Measurements from ENCODE around the gene PARD3.

The PARD3 gene

DNA sequence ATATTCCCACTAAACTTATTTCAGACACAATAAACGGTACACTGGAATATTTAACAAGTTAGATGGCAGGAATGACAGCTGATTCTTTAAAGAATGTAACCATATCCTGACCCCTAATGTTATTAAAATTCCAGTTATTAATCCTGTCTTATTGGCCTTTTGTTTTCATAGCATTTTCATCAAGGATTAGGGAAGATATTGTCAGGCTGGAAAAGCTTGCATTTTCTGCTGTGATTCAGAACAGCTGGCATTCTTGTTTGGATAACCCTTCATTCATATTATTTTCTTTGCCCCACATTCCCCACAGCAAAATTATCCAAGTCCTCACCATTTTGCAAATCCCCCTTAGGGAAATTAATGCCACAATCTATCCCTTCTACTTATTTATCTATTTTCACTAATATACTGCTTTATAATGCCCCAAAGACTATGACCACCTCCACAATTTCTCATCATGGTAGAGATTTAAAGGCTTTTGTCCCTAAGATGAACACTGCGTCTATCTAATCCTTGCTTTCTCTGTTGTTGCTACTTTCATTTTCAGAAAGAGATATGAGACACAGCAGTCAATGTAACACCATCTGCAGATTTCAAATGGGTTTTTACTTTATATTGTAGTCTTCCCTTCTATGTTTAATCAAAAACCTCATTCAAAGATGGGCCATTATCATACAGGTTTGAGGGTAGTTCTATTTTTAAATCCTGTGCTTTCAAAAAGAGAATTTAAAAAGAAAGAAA, 475.1 kb downstream of the PARD3 start:
- DNase-seq: no peak

DNA sequence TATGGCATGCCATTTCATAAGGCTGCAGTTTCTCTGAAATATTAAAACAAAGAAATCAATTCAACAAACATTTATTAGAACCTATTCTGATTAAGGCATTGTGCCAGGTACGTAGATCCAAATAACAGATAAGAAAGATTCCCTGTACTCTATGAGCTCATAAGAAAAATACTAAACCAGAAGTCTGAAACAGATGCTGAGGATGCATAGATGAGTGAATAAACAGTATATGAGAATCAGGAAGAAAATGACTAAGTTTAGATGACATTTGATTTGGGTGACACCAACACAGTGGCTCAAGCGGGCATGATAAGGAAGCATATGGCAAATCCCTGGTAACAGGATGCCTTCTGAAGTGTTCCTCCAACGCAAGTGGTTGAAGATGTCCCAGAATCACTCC, 477.2 kb downstream of the PARD3 start:
- DNase-seq: no peak

DNA sequence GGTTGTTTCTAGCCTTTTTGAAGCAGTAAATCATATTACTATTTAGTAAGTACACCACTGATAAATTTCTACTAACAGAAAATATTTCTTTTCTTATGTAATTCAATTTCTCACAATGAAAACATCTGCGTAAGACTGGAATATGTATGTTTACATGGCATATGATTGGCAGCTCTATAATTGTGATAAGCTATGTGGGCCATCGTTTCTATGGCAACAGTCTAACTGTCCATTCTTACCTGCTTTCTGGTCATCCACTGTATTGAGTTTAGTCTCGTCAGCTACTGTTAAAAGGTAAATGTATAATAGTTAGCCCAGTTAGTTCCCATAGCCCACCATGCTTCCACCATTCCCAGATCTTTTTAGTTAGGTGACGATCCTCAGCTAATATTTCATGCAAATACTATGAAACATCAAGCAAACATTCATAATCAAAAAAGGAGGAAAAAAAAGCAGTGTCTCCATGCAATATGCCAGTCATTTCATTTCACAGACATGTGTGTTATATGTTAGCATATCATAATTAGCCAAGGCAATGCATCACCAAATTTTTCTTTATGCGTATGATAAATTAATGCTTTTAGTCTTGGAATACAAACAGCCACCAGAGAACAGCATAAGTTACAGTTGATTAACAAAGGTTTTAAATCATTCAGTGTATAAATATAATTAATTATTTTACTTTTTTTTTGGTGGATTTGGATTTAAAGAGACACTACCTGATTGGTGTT, 479.0 kb downstream of the PARD3 start:
- DNase-seq: no peak

DNA sequence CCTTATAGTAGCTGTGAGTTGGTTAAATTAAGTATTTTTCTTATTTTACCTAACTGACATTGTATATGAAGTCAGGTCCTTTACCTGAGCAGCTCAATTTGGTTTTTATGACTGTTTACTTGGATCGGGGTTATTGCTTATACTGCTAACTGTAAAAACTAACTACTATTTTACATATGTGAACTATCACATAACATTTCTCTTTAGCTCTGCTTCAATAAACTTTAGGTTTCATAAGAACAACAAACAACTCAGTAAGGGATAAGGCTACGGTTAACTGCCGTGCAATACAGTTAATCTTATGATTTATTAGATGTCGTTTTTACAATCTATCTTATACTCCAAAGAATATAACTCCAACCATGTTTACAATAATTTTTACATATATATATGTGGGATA, 480.2 kb downstream of the PARD3 start:
- no peak for DNase-seq

DNA sequence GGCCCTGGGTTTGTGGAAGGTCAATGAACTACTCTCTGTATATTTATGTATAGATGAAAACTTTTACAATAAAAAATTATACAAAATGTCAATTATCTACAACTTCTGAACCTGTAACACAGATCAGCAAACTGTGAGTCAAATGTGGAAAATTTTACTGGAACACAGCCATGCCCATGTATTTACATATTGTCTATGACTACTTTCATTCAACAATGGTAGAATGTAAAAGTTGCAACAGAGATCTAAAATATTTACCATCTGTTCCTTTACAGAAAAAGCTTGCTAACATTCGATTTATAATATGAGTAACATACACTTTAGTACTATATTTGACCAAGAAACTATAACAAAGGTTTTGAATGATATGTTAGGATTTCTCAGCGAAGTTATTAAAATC, 481.6 kb downstream of the PARD3 start:
- DNase-seq: no peak

DNA sequence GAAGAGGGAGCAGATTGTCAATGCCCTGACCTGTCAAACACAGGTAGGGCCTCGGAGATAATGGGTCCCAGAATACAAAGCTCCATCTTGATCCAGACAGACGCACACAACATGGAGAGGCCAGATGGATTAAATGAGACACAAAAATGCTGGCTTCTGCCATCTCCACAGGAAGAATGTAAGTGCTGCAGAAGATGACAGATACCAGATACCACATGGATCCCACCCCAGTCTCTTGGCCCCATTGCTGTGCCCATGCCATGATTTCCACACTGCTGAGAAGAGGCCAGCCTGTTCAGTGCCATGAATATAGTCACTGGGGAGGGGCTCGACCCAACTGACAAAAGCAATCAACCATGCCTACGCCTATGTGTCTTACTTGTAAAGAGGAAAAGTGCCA, 487.9 kb downstream of the PARD3 start:
- DNase-seq: no peak

DNA sequence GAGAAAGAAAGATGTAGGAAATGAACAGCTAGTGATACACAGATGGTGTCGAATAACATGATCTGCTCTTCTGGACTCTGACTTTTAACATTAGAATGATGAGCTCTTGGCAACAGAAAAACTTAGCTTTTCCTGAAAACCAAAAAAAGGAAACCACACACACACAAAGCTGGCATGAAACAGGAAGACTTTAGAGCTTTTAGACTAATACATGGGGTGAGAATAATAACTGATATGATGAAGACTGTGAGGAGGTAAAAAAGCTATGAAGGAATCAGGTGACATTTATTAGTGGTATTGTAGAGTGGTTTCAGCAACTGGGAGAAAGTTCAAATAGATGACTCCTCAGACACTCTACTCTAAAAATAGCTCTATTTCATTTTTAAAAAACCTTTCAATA, 491.9 kb downstream of the PARD3 start:
- no peak for DNase-seq

DNA sequence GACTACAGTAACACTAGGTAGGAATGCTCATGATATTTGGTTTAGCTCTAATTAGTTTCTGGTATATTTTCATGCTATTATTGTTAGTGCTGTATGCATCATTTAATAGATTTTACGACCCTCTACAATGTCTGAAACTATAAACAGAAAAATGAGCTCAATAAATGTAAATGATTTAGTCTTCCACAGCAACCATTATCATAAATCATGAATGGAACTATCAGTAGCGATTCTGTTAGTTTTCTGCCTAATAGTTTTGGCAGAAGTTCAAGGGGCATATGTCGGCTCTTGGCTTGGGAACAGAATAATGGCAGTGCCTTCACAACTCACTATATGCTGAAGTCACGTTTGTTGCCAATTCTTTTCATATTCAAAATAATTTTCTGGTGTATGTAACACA, 494.8 kb downstream of the PARD3 start:
- DNase-seq: no peak

DNA sequence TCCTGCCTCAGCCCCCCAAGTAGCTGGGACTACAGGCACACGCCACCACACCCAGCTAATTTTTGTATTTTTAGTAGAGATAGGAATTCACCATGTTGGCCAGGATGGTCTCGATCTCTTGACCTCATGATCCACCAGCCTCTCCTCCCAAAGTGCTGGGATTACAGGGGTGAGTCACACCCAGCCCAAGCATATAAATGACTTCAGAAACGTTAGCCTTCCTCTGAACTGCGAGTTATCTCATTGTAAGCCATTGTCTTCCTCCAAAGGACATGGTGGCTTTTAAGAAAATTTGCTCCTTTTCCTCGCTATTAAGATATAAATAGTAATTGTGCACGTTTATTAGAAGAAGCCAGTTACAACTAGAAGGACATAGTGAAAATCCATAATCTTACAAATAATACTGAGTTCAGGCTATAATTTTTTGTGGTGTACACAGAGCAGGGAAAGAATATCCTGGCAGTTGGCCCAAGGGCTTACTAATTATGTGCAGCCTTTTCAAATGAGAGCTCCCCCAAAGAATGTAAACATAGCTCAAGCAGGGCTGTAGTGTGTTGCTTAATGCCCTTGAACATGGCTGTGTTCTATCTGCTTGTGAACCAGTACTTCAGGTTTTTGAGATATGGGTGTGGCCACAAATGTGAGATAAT, 495.8 kb downstream of the PARD3 start:
- DNase-seq: no peak

DNA sequence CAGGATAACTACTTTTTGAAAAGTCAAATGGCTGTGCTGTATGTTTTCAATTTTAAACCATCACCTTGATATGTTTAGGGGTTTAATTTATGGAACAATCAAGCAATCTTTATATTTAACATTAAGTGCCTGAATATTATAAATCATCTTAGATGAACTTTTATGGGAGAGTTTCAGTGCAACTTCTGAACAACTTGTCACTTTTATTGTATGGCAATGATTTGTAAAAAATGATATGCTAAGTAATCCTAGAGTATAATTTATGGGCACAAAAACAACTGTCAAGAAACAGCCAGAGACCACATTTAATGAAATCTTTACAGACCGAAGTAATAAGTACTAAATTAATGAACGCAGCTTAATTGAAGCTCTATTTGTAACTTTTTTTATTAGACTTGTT, 498.9 kb downstream of the PARD3 start:
- no peak for DNase-seq

DNA sequence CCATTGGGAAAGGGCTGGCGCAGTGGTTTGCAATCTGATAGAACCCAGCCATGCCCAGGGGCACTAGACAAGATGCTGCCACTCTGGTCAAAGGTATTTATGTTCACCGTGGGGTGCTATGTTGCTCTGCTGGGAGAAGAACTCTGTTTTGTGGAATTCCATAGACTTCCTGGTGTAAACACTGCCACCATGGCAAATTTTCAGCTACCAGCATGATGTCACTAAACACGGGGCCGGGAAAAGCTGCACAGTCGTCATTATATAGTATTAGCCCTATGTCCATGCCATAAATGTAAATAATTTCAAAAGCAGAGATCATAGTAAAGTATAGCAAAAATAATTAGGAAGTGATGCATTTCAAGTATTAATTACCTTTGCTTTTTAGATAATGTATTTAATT, 500.6 kb downstream of the PARD3 start:
- no peak for DNase-seq

DNA sequence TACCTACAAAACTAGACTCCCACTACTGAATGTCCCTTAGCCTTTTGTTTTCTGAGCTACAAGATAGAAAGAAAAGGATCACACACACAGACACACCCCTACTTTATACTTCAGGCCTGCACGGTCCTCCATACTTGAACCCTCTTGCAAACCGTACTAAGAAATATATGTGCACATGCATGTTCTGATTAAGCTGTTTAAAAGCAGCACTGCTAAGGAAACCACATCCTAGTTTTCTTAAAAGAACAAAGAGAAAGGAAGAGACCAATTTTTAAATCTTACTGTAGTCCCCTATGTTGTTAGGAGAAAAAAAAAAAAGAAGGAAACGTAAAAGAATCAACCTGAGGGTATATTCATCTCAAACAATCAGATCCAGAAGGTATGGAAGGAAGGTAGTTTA, 501.2 kb downstream of the PARD3 start:
- no peak for DNase-seq

DNA sequence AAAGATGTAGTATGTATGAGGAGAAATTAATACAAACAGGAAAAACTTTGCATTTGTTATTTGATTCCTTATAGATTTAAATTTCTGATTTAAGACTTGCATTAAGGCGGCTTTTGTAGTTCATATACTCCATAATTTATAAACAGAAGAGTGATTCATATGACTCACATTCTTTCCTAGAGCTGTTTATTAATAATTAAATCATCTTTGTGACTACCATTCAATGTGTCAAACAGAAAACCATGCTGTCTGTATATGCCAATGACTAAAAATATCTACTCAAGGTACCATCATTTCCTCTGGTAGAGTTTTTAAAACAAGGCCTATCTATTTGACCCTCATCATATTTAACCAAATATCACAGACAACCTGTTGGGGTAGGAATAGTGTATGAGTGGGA, 501.7 kb downstream of the PARD3 start:
- DNase-seq: no peak

DNA sequence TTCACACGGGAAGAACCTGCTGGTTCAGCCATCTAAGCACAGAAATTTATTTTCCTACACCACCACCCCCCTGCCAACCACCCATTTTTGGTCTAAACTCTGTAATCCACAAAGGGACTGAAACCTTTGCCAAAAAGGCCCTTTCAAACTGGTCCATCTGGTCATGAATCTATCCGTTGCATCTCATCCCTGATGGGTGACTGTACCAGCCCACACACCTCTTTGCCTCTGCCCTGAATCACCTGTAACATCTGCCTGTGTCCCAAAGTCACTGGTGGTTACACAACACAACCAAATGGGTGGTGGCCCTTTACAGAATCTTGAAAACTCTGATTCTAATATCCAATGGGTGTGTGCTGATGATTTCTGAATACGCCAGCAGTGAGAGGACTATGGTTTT, 503.4 kb downstream of the PARD3 start:
- DNase-seq: no peak

DNA sequence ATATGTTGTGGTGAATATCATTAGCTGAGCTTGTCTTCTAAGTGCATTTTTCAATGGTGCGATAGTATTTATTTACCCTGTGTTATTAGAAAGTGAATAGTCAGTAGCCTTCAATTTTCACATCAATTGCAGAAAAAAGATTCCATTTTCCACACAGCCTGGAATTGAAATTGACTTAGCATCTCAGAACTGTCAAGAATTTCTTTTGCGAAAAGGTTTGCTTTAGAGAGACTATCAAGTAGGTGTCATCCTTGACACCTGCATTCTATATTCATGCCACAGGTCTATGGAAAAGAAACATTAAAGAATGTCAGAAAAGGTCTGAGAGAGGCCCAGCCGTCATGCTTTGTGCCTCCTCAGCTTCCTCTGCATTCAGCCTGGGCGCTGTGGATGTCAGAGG, 504.9 kb downstream of the PARD3 start:
- DNase-seq: no peak

DNA sequence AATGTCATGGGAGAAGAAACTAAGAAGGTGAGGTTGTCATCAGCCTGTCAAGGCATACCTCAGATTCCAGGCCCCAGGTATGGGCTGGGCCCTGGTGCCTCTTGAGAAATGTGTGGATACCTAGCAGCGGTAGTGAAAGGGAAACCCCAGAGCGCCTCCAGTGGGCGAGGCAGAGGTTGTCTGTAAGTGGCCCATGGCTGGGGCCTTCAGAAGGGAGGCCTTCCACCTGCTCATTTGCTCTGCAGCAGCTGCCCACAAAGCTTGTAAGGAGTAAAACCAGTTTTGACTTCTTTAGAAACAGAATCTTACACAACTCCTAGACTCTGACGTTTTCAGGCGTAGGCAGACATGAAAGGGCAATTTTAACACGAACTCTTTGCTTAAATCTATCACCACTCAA, 509.9 kb downstream of the PARD3 start:
- no peak for DNase-seq

DNA sequence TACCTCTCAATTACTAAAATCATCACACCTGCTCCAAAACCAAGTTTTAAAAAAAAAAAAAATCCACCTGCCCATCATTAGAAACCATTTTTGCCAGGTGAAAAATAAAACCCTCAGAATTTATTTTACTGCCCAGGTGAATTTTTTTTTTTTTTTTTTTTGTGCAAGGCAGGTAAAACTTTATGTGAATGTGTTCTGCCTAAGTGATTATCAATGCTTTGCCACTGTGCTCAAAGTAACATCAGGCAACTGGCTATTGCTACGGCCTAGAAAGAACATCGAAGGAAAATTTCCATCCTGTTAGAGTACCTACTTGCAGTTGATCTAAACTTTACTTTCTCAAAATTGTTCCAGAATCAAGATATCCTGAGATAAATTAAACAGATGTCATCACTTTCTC, 512.1 kb downstream of the PARD3 start:
- DNase-seq: no peak

DNA sequence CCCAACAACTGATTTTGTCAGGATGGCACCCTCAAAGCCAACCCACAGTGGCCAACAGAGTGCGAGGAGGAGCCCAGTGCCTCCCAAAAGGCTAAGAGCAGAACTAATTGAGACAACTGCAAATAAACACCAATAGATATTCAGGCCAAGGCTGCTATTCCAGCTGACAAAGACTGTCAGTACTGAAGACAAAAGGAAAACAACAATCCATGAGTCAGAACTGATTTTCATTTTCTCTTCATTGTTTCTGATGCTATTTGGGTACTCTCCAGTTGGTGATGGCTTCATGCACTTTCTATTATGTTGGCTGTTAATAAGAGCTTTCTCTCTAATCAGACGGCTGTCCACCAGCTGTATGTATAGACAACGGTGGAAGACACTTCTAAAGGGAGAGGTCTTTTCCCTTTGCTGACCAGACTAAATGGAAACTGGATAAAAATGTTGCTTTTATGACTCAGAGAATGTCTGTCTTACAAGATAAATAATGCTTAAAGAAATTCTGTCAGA, 515.9 kb downstream of the PARD3 start:
- no peak for DNase-seq

DNA sequence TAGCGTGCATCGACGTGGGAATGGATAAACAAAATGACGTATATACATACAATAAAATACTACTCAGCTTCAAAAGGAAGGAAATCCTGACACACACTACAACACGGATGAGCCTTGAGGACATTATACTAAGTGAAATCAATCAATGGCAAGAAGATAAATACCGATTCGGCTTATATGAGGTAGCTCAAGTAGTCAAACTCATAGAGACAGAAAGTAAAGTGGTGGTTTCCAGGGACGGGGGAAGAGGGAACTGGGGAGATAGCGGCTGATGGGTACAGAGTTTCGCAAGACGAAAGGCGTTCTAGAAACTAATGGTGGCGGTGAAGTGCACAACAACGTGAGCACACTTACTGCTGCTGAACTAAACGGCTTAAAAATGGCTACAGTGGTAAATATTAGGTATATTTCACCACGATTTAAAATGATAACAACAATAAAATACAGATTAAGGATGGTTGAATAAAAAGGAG, 516.7 kb downstream of the PARD3 start:
- no peak for DNase-seq

DNA sequence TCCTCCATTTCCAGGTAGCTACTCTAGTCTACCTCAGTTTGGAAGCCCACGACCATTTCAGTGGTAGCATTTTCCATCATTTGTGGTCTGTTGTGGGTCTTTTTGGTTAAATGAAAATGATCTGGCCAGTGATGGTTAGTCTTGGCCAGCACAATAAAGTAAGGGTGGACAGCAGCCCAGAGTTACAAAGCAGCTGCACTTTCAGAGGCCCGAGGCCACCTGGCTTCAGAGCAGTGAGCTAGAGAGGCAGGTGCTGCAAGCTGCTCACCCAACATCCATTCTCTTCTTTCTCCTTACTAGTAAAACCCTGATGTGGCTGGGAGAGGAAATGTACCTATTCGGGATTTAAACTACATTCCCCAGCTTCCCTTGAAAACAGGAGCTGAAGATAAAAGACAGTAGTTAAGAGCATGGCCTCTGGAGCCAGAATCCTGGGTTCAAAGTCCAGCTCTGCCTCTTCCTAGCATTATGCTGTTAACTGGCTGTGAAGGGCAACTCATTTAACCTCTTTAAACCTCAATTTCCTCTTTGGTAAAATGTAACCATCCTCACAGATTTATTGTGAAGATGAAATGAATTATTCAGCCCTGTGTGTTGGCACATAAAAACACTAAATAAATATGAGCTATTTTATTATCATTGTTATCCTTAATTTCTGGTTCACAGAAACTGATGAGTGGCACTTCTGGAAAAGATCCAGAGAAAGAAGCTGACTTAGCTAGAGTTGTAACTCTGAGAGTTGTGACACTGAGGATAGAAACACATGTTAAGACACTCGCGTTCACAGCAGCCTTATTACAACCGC, 517.4 kb downstream of the PARD3 start:
- DNase-seq: no peak

DNA sequence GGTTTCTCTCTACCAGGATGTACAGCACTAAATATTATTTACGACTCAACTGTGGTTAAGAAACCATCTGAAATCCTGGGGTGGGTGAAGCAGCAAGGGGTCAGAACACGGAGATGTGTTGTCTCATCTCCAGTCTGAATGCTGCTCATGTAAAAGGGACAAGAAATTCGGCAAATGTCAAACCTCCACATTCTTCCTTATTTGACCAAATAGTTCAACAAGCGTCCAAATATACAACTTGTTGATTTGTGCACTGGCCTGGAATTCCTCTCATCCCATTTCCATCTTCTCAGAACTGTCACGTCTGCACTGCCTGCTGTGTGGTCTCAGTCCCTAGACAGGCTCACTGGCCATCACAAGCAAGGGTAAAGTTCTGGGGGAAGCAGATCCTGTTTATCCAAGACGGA, 520.0 kb downstream of the PARD3 start:
- no peak for DNase-seq

DNA sequence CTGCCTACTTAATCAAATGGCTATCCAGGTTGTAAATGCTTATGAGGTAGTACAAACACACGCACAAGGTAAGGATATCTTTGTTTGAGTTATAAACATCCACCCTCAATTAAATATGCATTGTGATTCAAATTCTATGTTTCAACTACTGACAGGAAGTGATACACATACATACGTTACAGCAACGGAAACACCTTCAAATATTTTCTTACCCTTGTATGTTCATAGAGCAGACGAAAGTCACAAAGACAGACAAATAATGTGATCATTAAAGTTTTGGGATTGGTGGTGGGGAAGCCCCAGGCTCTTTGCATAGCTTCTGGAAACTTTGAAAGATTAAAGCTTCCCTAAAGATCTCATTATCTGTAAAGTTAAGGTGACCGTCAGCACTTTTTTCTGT, 521.0 kb downstream of the PARD3 start:
- no peak for DNase-seq

DNA sequence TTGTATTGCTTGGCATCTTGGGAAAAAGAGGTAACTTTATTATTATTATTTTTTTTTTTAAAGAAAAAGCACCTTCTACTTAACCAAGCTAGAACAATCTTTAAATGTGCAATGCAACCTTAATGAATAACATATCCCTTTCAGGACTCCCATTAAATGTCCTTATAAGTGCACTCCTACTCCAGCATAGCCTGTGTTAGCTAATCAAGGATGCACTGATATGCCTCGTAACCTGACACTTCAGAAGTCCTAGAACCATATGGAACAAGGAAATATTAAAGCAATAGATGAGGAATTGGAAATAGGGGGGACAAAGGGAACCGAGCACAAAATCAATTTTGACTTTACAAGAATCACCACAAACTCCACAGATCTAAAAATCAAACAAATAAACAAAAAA, 522.4 kb downstream of the PARD3 start:
- DNase-seq: no peak

Measured in right kidney (tissue), 1 donor.